ENCODE data around the gene SPNS2.

DNA sequence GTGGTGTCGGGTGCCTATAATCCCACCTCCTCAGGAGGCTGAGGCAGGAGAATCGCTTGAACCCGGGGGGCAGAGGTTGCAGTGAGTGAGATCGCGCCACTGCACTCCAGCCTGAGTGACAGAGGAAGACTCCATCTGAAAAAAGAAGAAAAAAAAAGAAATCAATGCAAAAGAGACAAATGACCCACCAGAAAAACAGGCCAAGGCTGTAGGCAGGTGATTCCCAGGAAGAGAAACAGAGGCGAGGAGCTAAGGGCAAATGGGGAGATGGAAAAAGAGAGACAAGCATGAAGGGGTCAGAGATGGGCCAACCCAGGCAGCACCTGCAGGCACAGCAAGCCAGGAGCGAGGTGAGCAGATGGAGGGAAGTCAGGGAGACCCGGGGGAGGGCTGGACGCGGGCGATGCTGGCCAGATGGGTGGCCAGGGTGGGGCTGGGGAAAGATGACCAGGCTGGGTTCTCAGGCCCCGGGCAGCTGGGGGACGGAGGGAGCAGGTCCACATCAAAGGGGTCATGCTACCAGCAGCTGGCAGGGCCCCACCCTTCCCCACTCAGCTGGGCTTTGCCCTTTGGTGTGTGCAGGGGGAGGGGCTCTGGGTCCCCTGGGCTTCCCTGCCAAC is 31.0 kb downstream of the SPNS2 start:
- TF ChIP-seq, protein P1, sequence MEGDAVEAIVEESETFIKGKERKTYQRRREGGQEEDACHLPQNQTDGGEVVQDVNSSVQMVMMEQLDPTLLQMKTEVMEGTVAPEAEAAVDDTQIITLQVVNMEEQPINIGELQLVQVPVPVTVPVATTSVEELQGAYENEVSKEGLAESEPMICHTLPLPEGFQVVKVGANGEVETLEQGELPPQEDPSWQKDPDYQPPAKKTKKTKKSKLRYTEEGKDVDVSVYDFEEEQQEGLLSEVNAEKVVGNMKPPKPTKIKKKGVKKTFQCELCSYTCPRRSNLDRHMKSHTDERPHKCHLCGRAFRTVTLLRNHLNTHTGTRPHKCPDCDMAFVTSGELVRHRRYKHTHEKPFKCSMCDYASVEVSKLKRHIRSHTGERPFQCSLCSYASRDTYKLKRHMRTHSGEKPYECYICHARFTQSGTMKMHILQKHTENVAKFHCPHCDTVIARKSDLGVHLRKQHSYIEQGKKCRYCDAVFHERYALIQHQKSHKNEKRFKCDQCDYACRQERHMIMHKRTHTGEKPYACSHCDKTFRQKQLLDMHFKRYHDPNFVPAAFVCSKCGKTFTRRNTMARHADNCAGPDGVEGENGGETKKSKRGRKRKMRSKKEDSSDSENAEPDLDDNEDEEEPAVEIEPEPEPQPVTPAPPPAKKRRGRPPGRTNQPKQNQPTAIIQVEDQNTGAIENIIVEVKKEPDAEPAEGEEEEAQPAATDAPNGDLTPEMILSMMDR (IDR thresholded peaks at IDR 0.05; ENCODE audit: low read depth, low read length, missing input control) = no peak
- TF ChIP-seq, protein P2, sequence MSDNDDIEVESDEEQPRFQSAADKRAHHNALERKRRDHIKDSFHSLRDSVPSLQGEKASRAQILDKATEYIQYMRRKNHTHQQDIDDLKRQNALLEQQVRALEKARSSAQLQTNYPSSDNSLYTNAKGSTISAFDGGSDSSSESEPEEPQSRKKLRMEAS (IDR thresholded peaks at IDR 0.05) = no peak

Data from liver (tissue), 2 donors.